Measurements from ENCODE around the gene APOE. TPM values are rescaled to one million over a fixed set of nuclear protein-coding genes. Genes with fewer than 3 reads are reported as not detected.
A peak's percentile ranks its signal among the peaks of the same experiment; 100 is the strongest.
"Not testable (repeated sequence)": the region's sequence is repeated elsewhere in the genome, so short reads cannot be mapped to it uniquely, and the experiment has no call there.

APOE gene
- total and polyA plus RNA-seq, 5 experiments from 2014 or later: 2.9 to 3.6 TPM; not detected in 3

- POLR2A ChIA-PET: no interaction called here
- peaks cover 5 to 19% (median 14%) of the 10 kb centered on the region in 4 donors for H3K4me1 Mint-ChIP-seq
- peak overlapping the region in 1 of 10 donors; percentile 11 for H3K27ac Mint-ChIP-seq
- peak; percentile 42 to 80 (median 72) for DNase-seq
- H3K9me3 Mint-ChIP-seq: no peaks in the 10 kb centered on the region
- ATAC-seq: peak; percentile 75
- H3K4me3 Mint-ChIP-seq: no peak overlapping the region
- H3K27me3 Mint-ChIP-seq: peaks cover 5 to 31% (median 15%) of the 10 kb centered on the region in 5 donors
- peaks cover 0 to 42% (median 2%) of the 10 kb centered on the region in 3 donors for H3K36me3 Mint-ChIP-seq
Observed at GRCh38 chr19:44903602-44904425, 1.8 kb upstream of the APOE start.

- ATAC-seq: no peak
- Mint-ChIP-seq H3K27me3 (peaks cover 7 to 32% (median 15%) of the 10 kb centered on the region in 5 donors), H3K4me1 (peaks cover 5 to 19% (median 14%) of the 10 kb centered on the region in 4 donors), H3K27ac (peak overlapping the region in 1 of 10 donors; percentile 11), H3K9me3 (no peaks in the 10 kb centered on the region), H3K4me3 (no peak overlapping the region), H3K36me3 (peaks cover 0 to 38% (median 2%) of the 10 kb centered on the region in 3 donors)
- no peak for DNase-seq
- POLR2A ChIA-PET: no interaction called here
Observed at GRCh38 chr19:44904426-44904994, 1.1 kb upstream of the APOE start.

GRCh38 chr19:44907613-44908012, 2.0 kb downstream of the APOE start:
- no peak for ATAC-seq
- Mint-ChIP-seq H3K27me3 (peaks cover 10 to 42% (median 18%) of the 10 kb centered on the region in 5 donors), H3K4me3 (no peak overlapping the region), H3K36me3 (peaks cover 0 to 11% (median 0%) of the 10 kb centered on the region in 3 donors), H3K4me1 (peaks cover 5 to 19% (median 13%) of the 10 kb centered on the region in 4 donors), H3K9me3 (no peaks in the 10 kb centered on the region), H3K27ac (no peak overlapping the region)
- POLR2A ChIA-PET: interaction anchor here (0.6 kb wide), 1 partner anchor 9 kb away, joined by 8 read pairs; no protein-coding TSS in a partner anchor
- DNase-seq: no peak

GRCh38 chr19:44908074-44908835, 2.7 kb downstream of the APOE start:
- Mint-ChIP-seq H3K27ac (no peak overlapping the region), H3K27me3 (peaks cover 12 to 49% (median 23%) of the 10 kb centered on the region in 5 donors), H3K9me3 (no peaks in the 10 kb centered on the region), H3K4me1 (peaks cover 8 to 19% (median 12%) of the 10 kb centered on the region in 4 donors), H3K36me3 (peaks cover 0 to 8% (median 0%) of the 10 kb centered on the region in 3 donors), H3K4me3 (no peak overlapping the region)
- ATAC-seq (no peak), DNase-seq (no peak)
- POLR2A ChIA-PET: interaction anchor here (0.5 to 0.6 kb wide), 2 partner anchors 8 to 402 kb away, joined by 6 to 8 read pairs; no protein-coding TSS in a partner anchor

GRCh38 chr19:44908836-44909261, 3.3 kb downstream of the APOE start:
- peaks cover 12 to 55% (median 26%) of the 10 kb centered on the region in 5 donors for H3K27me3 Mint-ChIP-seq
- no peak for DNase-seq
- H3K4me3 Mint-ChIP-seq: no peak overlapping the region
- H3K4me1 Mint-ChIP-seq: peaks cover 8 to 19% (median 11%) of the 10 kb centered on the region in 4 donors
- H3K36me3 Mint-ChIP-seq: peaks cover 0 to 3% (median 0%) of the 10 kb centered on the region in 3 donors
- H3K27ac Mint-ChIP-seq: peak overlapping the region in 1 of 10 donors; percentile 76
- H3K9me3 Mint-ChIP-seq: no peaks in the 10 kb centered on the region
- POLR2A ChIA-PET: interaction anchor here (0.5 kb wide), 1 partner anchor 401 kb away, joined by 6 read pairs; no protein-coding TSS in a partner anchor
- no peak for ATAC-seq

GRCh38 chr19:44909775-44910174, 4.2 kb downstream of the APOE start:
- no peak overlapping the region for H3K4me3 Mint-ChIP-seq
- H3K36me3 Mint-ChIP-seq: peaks cover 0 to 3% (median 0%) of the 10 kb centered on the region in 3 donors
- DNase-seq (no peak), ATAC-seq (no peak)
- peaks cover 17 to 63% (median 31%) of the 10 kb centered on the region in 5 donors for H3K27me3 Mint-ChIP-seq
- peaks cover 12 to 25% (median 18%) of the 10 kb centered on the region in 4 donors for H3K4me1 Mint-ChIP-seq
- H3K9me3 Mint-ChIP-seq: no peaks in the 10 kb centered on the region
- POLR2A ChIA-PET: no interaction called here
- H3K27ac Mint-ChIP-seq: peak overlapping the region in 1 of 10 donors; percentile 76

- POLR2A ChIA-PET, H3K9me3 Mint-ChIP-seq, ATAC-seq, DNase-seq, H3K36me3 Mint-ChIP-seq: not testable (repeated sequence)
- Mint-ChIP-seq H3K4me3 (peak overlapping the region in 1 of 10 donors; percentile 6), H3K27ac (peak overlapping the region in 1 of 10 donors; percentile 83), H3K4me1 (peaks cover 7 to 12% (median 10%) of the 10 kb centered on the region in 4 donors), H3K27me3 (peaks cover 13 to 51% (median 23%) of the 10 kb centered on the region in 5 donors)
Observed at GRCh38 chr19:44911896-44912295, 6.3 kb downstream of the APOE start.

- DNase-seq (no peak), ATAC-seq (no peak)
- H3K4me1 Mint-ChIP-seq: peaks cover 7 to 12% (median 9%) of the 10 kb centered on the region in 4 donors
- H3K9me3 Mint-ChIP-seq: no peaks in the 10 kb centered on the region
- H3K27ac Mint-ChIP-seq: no peak overlapping the region
- H3K27me3 Mint-ChIP-seq: peaks cover 13 to 43% (median 22%) of the 10 kb centered on the region in 5 donors
- POLR2A ChIA-PET: no interaction called here
- peak overlapping the region in 1 of 10 donors; percentile 7 for H3K4me3 Mint-ChIP-seq
- peaks cover 0 to 2% (median 0%) of the 10 kb centered on the region in 3 donors for H3K36me3 Mint-ChIP-seq
Observed at GRCh38 chr19:44912854-44913253, 7.3 kb downstream of the APOE start.

GRCh38 chr19:44913512-44914432, 8.2 kb downstream of the APOE start:
- H3K27ac Mint-ChIP-seq: peak overlapping the region in 2 of 10 donors; percentile 70 to 72
- POLR2A ChIA-PET: interaction anchor here (0.6 kb wide), 1 partner anchor 129 kb away, joined by 4 read pairs; no protein-coding TSS in a partner anchor
- not testable (repeated sequence) for H3K9me3 Mint-ChIP-seq

GRCh38 chr19:44914433-44915206, 9.0 kb downstream of the APOE start, which contains the start of gene APOC1:
Gene APOC1, plus strand, starts transcription at chr19:44914608. Its CDS starts 284 bp downstream, at chr19:44914892.
- peak within 1 kb of the TSS in 7 of 10 donors; percentile 61 to 83 (median 72) for H3K27ac Mint-ChIP-seq
- peaks cover 7 to 12% (median 9%) of the 10 kb centered on the region in 4 donors for H3K4me1 Mint-ChIP-seq
- peak within 1 kb of the TSS; percentile 80 to 91 (median 90) for H3K4me3 Mint-ChIP-seq
- ATAC-seq (peak; percentile 97 to 98), DNase-seq (peak; percentile 55 to 86 (median 70))
- POLR2A ChIA-PET: interaction anchor here (0.5 to 0.6 kb wide), 2 partner anchors 63 to 128 kb away, joined by 4 read pairs; no protein-coding TSS in a partner anchor
- H3K27me3 Mint-ChIP-seq: peaks cover 9 to 37% (median 19%) of the 10 kb centered on the region in 5 donors
- not testable (repeated sequence) for H3K9me3 Mint-ChIP-seq, H3K36me3 Mint-ChIP-seq

More at GRCh38 chr19:44913512-44914432, 8.2 kb downstream of the APOE start:
- H3K4me1 Mint-ChIP-seq: peaks cover 7 to 12% (median 9%) of the 10 kb centered on the region in 4 donors
- peaks cover 11 to 37% (median 19%) of the 10 kb centered on the region in 5 donors for H3K27me3 Mint-ChIP-seq
- DNase-seq, ATAC-seq, H3K36me3 Mint-ChIP-seq: not testable (repeated sequence)
- H3K4me3 Mint-ChIP-seq: peak overlapping the region; percentile 37 to 91 (median 87)
